A549 (cell line): Measurements from ENCODE around the gene C4orf33.

ENCODE experiments used
- EP300 ChIP-seq, 2 experiments: fragments of >200 bp; sonication (Bioruptor Twin); formaldehyde crosslinking; IDR thresholded peaks; 2 replicates in 1 of 2; 3 replicates in 1 of 2; pipeline ENCODE4 v1.6.1; 2016 to 2017
- FOSB ChIP-seq: fragments of 250-450 bp; sonication (Bioruptor Pico); IDR thresholded peaks from 2 replicates; pipeline ENCODE4 v1.5.0; 2020; ENCODE audit warnings: mild to moderate bottlenecking, moderate library complexity
- POLR2A ChIP-seq: IDR thresholded peaks from 2 replicates; pipeline ENCODE4 v1.6.1; 2012; ENCODE audit warnings: mild to moderate bottlenecking, low read length
- RAD21 ChIP-seq, 2 experiments: fragments of >200 bp in 1 of 2; sonication (Bioruptor Twin) in 1 of 2; formaldehyde crosslinking in 1 of 2; IDR thresholded peaks in 1 of 2; conservative IDR thresholded peaks in 1 of 2; 2 replicates in 1 of 2; 3 replicates in 1 of 2; pipeline ENCODE4 v1.6.1; 2012 to 2018; ENCODE audit warnings: inconsistent platforms in 1 of 2
- RNF2 ChIP-seq: fragments of 200-600 bp; sonication (generic); IDR thresholded peaks from 2 replicates; pipeline ENCODE4 v1.6.1; 2016; ENCODE audit warnings: low read depth, mild to moderate bottlenecking, antibody characterized with exemption, moderate library complexity, borderline replicate concordance
- TF ChIP-seq, protein P1 (sequence below): fragments of >200 bp; sonication (Bioruptor Twin); formaldehyde crosslinking; IDR thresholded peaks from 3 replicates; pipeline ENCODE4 v1.5.1; 2016
- TF ChIP-seq, protein P2 (sequence below): IDR thresholded peaks from 2 replicates; pipeline ENCODE4 v1.6.1; 2012

DNA sequence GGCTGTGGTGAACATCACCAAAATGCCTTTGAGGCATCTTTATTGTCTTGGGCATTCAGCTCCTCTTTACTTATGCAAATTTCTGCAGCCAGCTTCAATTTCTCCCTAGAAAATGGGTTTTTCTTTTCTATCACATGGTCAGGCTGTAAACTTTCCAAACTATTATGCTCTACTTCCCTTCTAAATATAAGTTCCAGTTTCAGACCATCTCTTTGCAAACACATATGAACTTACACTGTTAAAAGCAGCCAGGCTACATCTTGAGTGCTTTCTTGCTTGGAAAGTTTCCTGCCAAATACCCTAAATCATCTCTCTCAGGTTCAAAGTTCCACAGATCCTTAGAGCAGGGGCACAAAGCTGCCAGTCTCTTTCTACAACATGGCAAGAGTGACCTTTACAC lies 15.8 kb upstream of the C4orf33 start:
- TF ChIP-seq, protein P1, sequence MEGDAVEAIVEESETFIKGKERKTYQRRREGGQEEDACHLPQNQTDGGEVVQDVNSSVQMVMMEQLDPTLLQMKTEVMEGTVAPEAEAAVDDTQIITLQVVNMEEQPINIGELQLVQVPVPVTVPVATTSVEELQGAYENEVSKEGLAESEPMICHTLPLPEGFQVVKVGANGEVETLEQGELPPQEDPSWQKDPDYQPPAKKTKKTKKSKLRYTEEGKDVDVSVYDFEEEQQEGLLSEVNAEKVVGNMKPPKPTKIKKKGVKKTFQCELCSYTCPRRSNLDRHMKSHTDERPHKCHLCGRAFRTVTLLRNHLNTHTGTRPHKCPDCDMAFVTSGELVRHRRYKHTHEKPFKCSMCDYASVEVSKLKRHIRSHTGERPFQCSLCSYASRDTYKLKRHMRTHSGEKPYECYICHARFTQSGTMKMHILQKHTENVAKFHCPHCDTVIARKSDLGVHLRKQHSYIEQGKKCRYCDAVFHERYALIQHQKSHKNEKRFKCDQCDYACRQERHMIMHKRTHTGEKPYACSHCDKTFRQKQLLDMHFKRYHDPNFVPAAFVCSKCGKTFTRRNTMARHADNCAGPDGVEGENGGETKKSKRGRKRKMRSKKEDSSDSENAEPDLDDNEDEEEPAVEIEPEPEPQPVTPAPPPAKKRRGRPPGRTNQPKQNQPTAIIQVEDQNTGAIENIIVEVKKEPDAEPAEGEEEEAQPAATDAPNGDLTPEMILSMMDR: no peak
- TF ChIP-seq POLR2A: no peak
- TF ChIP-seq RNF2: no peak
- no peak for TF ChIP-seq FOSB (CRISPR knock-in tag)
- TF ChIP-seq RAD21 (conservative IDR thresholded peaks at IDR 0.05 in 1 of 2, IDR thresholded peaks at IDR 0.05 in 1 of 2): no peak
- TF ChIP-seq EP300 (IDR thresholded peaks at IDR 0.05): no peak
- TF ChIP-seq, protein P2, sequence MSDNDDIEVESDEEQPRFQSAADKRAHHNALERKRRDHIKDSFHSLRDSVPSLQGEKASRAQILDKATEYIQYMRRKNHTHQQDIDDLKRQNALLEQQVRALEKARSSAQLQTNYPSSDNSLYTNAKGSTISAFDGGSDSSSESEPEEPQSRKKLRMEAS: no peak
